Measurements from ENCODE around the gene LAPTM5.

GRCh38 chr1:30777904-30778153 lies 20.3 kb upstream of the LAPTM5 start:
- TF ChIP-seq, protein P1, sequence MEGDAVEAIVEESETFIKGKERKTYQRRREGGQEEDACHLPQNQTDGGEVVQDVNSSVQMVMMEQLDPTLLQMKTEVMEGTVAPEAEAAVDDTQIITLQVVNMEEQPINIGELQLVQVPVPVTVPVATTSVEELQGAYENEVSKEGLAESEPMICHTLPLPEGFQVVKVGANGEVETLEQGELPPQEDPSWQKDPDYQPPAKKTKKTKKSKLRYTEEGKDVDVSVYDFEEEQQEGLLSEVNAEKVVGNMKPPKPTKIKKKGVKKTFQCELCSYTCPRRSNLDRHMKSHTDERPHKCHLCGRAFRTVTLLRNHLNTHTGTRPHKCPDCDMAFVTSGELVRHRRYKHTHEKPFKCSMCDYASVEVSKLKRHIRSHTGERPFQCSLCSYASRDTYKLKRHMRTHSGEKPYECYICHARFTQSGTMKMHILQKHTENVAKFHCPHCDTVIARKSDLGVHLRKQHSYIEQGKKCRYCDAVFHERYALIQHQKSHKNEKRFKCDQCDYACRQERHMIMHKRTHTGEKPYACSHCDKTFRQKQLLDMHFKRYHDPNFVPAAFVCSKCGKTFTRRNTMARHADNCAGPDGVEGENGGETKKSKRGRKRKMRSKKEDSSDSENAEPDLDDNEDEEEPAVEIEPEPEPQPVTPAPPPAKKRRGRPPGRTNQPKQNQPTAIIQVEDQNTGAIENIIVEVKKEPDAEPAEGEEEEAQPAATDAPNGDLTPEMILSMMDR (IDR thresholded peaks at IDR 0.05): no peak
- no peak for TF ChIP-seq EZH2 (IDR thresholded peaks at IDR 0.05; ENCODE audit: borderline replicate concordance, insufficient read depth, low read depth, low read length, poor library complexity, severe bottlenecking)

All from B cell (primary cell).